Non-pigmented ciliary epithelial cell (primary cell): ENCODE data around the gene SLC25A26.

ENCODE experiments used
- DNase-seq: peaks from one replicate; pipeline ENCODE4 v3.0.0-alpha.2; 2010; ENCODE audit warnings: low read depth

The SLC25A26 gene

DNA sequence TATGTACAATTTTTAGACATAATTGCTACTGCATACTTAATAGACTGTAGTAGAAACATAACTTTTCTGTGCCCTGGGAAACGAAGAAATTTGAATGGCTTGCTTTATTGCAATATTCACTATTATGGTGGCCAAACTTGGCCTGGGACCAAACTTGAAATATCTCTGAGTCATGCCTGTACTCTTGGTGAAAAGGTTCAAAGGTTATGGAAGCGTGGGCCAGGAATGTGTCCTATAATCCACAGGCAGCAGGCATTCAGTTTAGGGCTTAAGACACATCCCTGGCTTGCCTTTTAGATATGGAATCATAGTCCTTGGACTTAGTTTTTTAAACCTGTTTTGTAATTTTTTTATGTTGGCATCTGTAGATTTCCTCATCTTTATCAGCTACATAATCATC is 155.8 kb downstream of the SLC25A26 start:
- DNase-seq = peak; percentile 78

DNA sequence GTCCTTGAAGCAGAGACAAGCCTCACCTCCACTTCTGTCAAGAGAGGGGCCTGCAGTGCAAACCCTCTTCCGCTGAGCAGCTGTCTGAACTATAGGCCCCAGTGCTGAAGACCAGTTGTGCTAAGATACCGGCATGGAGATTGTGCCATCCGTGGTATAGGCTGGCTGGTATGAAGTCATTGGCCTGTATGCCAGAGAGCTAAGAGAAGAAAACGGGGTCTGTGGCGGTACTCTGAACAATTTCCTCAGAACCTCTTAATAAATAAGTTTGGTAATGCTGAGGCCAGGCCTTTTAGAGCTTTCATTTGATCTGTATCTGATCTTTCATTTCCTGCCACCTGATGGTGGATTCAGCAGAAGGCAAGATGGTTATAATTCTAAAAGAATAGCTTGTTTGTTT is 157.0 kb downstream of the SLC25A26 start:
- DNase-seq = no peak

- no peak for DNase-seq
Measured at GRCh38 chr3:66378256-66378655, 157.5 kb downstream of the SLC25A26 start.

DNA sequence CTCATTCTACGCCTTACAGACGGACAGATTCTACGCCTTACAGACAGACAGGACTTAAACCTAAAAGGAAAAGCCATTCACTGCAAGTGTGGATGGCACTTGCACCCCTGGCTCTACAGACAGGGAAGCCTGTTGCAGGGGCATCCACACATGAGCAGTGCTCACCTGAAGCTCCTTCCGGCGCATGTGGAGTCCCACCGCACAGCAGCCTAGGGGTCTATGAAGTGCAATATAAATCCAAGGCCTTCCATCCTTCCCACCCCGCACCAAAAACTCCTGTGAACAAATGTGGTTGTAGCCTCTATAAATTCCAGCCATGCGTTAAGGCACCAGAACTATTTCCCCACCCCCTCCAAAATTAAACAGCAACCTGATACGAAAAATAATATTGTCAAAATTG is 158.8 kb downstream of the SLC25A26 start:
- no peak for DNase-seq

DNA sequence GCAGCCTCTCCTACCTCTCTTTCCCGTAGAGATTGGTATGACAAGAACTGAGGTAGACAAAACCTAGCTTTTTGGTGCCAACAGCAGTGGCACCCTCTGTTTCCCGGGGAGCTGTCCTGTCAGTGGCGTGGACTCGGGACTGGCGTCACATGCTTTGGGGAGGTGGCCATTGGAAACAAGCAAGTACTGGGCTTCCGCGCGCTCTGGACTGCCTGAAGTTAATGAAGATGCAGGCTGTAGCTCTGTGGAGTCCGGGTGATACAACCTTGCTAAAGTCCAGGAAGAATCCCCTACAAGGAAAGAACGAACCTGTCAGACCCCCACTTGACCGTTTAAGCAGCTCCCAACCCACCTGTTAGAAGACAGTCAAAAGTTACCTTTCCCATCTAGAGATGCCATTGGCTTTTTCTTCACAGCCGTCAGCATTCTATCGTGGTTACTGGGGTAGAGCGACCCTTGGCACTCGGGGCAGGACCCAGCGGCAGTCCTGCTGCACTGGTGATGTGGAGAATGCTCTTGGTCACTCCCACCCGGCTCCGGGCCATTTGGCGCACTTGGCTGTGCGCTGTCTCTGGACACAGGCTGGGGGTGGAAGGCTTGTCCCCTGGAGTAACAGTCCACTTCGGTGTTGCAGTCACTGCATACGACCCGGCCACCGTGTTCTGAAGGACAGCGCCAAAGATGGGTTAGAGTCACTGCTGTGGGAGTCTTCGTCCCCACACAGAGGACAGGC is 159.6 kb downstream of the SLC25A26 start:
- DNase-seq = no peak

GRCh38 chr3:66381626-66382025 is 160.8 kb downstream of the SLC25A26 start:
- no peak for DNase-seq

DNA sequence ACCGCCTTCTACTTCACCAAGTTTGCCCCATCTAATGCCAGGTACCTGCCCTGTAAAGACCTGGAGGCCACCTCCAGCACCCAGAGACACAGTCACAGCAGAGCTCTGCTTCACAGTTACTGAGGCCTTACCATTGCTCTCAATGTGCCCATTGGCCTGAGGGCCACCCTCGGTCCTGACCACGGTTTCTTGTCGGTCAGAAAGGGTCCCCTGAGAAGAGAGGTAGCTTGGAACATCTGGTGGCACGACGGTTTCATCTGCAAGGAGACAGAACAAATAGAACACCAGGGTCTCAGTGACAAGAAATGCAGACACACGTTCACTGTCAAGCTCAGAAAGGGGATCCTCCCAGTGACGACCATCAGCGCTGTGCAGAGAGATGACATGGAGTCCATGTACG is 161.3 kb downstream of the SLC25A26 start:
- no peak for DNase-seq

DNA sequence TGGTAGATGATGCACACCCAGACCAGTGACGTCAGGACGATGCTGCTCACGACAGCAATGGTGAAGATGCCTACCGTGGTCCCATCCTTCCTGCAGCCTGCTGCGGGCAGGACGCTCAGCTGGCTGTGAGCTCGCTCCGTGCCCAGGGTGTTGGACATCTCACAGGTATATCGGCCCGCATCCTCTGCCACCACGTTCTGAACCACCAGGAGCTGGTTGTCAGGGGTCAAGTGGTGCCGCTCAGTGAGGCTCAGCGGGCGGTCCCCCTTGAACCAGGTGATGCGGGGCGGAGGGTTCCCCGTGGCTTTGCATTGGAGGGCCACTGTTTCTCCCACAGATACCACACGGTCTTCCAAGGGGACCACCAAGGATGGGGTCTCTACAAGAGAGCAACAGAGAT is 162.2 kb downstream of the SLC25A26 start:
- no peak for DNase-seq

- DNase-seq = no peak
Measured at GRCh38 chr3:66383998-66384745, 163.4 kb downstream of the SLC25A26 start.

DNA sequence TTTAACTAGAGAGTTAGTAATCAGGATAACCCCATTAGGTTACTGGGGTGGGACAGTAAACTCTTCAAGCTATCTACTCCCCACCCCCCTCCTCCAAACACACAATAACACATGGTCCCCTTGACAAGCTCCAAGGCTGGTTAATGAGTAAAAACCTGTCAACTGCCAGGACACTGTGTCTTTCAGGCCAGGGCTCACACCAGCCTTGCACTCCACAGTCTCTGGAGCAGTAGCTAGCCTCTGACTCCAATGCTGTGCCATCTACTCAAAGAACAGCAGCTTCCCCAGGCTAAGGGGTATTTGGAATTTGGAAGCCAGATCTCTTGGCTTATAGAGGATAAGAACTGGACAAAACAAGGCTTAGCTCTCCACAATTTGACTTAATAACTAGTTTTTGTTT is 164.3 kb downstream of the SLC25A26 start:
- DNase-seq = no peak

- no peak for DNase-seq
Measured at GRCh38 chr3:66386011-66386924, 165.5 kb downstream of the SLC25A26 start.

- no peak for DNase-seq
Measured at GRCh38 chr3:66386925-66387650, 166.3 kb downstream of the SLC25A26 start.

- no peak for DNase-seq
Measured at GRCh38 chr3:66390013-66390412, 169.2 kb downstream of the SLC25A26 start.

GRCh38 chr3:66392512-66392911 is 171.7 kb downstream of the SLC25A26 start:
- no peak for DNase-seq

- DNase-seq = no peak
Measured at GRCh38 chr3:66392966-66393332, 172.1 kb downstream of the SLC25A26 start.

DNA sequence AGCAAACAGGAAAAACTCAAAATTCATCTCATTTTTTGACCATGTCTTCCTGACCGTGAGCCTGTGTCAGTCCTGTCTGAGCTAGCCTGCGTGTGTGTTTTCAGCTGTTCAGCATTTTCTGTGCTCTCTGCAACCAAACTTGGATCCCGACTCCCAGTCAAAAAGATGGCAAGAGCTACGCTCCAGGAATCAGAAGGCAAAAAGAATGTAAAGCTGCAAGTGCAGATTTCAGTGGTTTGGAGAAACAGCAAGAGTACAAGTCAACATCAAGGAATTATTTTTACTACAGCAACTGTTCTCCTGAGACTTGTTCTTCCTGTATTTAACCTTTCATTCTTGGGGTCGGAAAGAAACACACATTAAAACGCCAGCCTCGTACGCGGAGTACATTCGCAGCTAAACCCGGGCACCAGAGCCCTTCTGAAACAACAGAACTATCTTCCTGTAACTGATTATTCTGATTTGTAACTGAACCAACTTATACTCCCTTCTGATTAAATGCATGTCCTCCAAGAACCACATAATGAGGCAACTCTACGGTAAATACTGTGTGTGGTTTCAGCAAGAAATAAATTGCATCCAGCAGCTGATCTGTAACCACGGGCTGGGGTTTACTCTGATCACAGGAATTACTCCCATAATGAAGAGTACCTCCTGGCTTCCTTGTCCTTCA is 172.7 kb downstream of the SLC25A26 start:
- no peak for DNase-seq

- DNase-seq = no peak
Measured at GRCh38 chr3:66394019-66394752, 173.4 kb downstream of the SLC25A26 start.

DNA sequence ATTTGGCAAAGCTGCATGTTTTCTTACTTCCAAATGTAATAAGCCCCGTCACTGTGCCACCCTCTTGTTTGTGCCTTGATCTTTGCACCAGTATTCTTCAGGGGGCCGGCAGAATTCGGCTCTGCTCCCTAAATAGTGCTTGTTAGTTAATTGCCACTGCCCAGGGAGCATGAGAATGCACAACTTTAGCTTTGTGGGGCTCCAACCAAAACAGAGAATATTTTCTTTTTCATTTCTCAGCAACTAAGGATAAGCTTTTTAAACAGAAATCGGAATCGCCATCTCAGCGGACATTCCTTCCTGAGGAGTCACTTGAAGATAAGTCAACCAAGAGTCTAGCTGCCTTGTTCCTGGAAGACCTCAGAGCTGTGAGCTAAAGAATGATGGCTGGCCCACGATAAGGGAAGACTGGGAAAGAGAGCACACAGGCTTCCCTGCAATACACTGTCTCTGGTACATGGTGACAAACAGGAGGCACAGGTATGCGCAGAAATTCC is 174.0 kb downstream of the SLC25A26 start:
- no peak for DNase-seq

DNA sequence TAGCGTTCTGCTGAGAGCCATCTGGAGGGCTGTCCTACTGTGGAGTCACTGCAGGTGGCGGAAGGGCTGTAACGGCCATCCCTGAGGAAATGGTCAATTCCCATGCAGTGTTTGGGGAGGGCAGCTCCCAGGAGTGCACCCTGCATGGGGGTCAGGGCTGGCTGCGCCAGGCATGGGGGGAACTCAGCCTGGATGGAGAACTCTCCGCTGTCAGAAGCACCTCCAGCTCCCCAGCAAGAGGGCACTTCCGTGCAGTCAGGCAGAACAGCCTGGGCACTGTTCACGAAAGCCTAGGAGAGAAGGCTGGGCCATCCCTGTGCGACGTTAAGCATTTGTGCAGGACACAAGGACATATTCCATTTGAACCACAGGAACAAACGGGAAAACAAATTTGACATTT is 174.8 kb downstream of the SLC25A26 start:
- DNase-seq = no peak

DNA sequence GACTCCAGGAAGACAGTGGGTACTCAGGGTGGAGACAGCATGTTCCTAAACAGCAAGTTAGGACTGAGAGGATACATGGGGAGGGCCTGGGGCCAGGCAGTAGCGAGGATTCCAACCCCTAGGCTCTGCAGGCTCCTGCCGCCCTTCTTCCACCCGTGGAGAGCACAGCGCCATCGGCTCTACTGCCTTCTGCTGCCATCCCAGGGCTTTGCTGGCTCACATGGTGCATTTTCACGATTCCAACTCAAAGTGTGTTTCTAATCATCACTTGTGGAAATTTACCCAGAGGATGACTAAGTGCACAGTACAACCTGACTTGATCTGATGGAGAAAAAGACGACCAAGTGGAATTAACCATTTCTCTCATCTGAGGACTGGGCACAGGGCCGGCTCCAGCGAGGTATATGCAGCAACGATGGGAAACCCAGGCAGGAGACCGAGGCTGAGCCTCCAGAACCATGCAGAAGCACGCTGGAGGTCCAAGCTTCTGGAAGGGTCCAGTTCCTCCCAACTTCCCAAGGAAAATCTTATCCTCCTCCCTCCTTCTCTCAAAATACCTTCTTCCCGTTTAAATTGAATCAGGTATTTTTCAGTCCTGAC is 175.5 kb downstream of the SLC25A26 start:
- no peak for DNase-seq
